NT2/D1 (cell line): Measurements from ENCODE around the gene TRPV6.

Experiments used
- YY1 ChIP-seq: IDR thresholded peaks from 2 replicates; pipeline ENCODE4 v1.6.1; 2011; ENCODE audit not compliant: insufficient read length, insufficient read depth
- ZNF274 ChIP-seq: IDR thresholded peaks from 2 replicates; pipeline ENCODE4 v1.6.1; 2011; ENCODE audit warnings: mild to moderate bottlenecking, low read depth, low read length

DNA sequence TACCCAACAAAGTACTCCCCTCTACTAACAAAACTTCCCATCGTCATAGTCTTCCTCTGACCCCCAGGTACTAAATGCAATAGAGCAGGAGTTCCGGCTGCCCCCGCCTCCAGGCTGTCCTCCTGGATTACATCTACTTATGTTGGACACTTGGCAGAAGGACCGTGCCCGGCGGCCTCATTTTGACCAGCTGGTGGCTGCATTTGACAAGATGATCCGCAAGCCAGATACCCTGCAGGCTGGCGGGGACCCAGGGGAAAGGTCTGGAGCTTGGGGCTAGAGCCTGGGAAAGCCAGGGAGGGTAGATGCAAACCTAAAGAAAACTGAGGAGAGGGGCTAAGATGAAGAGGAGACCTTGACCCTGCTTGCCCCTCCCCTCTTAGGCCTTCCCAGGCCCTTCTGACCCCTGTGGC lies 15.4 kb downstream of the TRPV6 start:
- TF ChIP-seq ZNF274 (no peak), YY1 (no peak)
